Measurements from ENCODE around the gene CFAP92.

GRCh38 chr3:128945878-128946175, 48.0 kb downstream of the CFAP92 start:
- TF ChIP-seq CTCF (IDR thresholded peaks at IDR 0.05; ENCODE audit: low read length): no peak
- no peak for TF ChIP-seq EZH2 (IDR thresholded peaks at IDR 0.05; ENCODE audit: borderline replicate concordance, low read length)

Data from OCI-LY1 (cell line).